Uterus (tissue), 2 donors: ENCODE results near the gene PAK3.

Experiments used
- POLR2A ChIP-seq, 2 donors: fragments of 450-650 bp; IDR thresholded peaks; one replicate each; pipeline ENCODE4 v1.6.1; 2016; ENCODE audit warnings: antibody characterized with exemption in 2 of 2, mild to moderate bottlenecking in 1 of 2, moderate library complexity in 1 of 2
- TF ChIP-seq, protein P1 (sequence below), 4 experiments: fragments of 200-600 bp in 2 of 4; fragments of 450-650 bp in 2 of 4; sonication (generic) in 2 of 4; IDR thresholded peaks; one replicate each; pipeline ENCODE4 v1.5.1; 2016 to 2019; ENCODE audit warnings: antibody characterized with exemption in 4 of 4, mild to moderate bottlenecking in 2 of 4, moderate library complexity in 1 of 4

DNA sequence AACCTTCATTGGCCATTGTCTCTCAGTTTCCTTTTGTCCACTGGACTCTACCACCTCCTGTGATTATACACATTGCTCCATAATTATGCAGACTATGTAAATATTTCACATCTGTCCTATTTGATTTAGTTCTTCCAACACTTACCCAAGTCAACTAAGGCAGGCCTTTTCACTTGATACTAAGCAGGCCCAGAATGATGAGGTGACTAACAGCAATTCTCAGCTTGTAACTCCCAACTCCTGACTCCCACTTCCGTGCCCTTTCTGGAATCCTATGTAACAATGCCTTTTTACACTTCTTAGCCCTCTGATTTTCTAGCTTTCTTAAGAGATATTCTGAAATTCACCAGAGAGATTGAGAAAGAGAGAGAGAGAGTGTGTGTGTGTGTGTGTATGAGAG lies 6.6 kb downstream of the PAK3 start:
- TF ChIP-seq, protein P1, sequence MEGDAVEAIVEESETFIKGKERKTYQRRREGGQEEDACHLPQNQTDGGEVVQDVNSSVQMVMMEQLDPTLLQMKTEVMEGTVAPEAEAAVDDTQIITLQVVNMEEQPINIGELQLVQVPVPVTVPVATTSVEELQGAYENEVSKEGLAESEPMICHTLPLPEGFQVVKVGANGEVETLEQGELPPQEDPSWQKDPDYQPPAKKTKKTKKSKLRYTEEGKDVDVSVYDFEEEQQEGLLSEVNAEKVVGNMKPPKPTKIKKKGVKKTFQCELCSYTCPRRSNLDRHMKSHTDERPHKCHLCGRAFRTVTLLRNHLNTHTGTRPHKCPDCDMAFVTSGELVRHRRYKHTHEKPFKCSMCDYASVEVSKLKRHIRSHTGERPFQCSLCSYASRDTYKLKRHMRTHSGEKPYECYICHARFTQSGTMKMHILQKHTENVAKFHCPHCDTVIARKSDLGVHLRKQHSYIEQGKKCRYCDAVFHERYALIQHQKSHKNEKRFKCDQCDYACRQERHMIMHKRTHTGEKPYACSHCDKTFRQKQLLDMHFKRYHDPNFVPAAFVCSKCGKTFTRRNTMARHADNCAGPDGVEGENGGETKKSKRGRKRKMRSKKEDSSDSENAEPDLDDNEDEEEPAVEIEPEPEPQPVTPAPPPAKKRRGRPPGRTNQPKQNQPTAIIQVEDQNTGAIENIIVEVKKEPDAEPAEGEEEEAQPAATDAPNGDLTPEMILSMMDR (IDR thresholded peaks at IDR 0.05) = no peak
- TF ChIP-seq POLR2A (IDR thresholded peaks at IDR 0.05) = no peak
